ENCODE results near the gene RAPGEF4.
"Not testable (repeated sequence)": the region's sequence is repeated elsewhere in the genome, so short reads cannot be mapped to it uniquely, and the experiment has no call there.

The RAPGEF4 gene

DNA sequence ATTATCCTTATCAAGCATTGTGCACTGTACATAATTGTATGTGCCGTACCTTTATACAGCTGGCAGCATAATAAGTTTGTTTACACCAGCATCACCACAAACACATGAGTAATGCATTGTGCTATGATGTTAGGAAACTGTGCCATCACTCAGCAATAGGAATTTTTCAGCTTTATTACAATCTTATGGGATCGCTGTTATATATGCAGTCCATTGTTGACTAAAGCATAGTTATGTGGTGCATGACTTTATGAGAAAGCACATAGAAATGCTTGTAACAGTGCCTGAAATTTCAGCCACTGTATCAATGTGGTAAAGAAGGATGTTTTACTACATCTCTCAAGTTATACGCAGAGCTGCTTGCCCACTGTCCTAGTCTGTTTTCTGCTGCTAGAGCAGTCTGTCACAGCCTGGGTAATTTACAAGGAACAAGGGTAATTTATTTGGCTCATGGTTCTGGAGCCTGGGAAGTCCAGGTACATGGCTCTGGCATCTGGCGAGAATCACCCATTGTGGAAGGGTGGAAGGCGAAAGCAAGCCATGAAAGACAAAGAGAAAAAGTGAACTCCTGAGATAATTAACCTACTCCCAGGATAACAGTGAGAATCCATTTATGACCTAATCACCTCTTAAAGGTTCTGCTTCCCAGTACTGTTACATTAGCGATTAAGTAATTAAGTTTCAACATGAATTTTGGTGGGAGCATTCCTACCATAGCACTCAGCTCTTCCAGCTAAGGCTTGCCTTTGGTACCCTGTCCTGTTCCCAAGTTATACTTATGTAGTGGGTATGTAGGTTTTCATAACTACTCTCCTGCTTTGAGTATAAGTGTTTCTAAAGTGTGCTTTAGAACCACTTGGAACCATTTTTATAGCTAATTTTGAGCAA lies 344.6 kb downstream of the RAPGEF4 start:
- H3K27ac Mint-ChIP-seq: no peak overlapping the region
- H3K36me3 Mint-ChIP-seq (ENCODE audit: low read depth): peaks cover 2% of the 10 kb centered on the region
- no peak overlapping the region for H3K4me3 Mint-ChIP-seq
- H3K9me3 Mint-ChIP-seq: no peaks in the 10 kb centered on the region
- no peak for DNase-seq (ENCODE audit: low spot score)
- peaks cover 16% of the 10 kb centered on the region for H3K27me3 Mint-ChIP-seq (ENCODE audit: low read depth)
- H3K4me1 Mint-ChIP-seq (ENCODE audit: low read depth): peaks cover 16% of the 10 kb centered on the region

DNA sequence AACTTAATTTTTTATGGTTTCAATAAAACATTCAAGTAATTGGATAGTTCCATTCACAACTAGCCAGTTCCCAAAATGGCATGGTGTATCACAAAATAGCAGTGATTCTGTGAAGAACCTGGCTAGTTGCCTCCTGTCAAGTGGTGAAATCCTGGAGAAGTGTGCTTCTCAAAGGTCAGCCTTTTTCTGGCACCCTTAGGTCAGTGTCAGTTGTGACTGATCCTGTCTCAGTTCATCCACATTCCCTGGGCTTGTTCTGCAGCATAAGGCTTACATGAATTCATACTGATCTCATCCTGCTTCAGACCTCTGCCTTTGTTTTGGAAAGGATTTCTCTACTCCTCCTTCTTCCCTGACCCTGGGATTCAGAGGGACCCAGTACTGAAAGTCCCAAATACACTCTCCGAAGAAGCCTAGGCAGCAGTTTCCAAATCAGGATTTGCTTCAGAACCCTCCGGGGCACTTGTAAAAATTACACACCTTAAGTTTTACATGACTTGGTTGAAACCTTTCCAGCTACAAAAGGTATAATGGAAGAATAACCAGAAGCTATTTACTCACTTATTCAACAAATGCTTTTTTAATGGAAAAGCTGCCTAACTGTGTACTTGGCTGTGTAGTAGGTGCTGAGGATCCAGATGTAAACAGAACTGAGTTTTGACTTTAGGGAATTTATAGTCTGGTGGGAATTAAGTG lies 351.0 kb downstream of the RAPGEF4 start:
- H3K9me3 Mint-ChIP-seq: no peaks in the 10 kb centered on the region
- no peak overlapping the region for H3K27ac Mint-ChIP-seq
- H3K4me1 Mint-ChIP-seq (ENCODE audit: low read depth): no peaks in the 10 kb centered on the region
- DNase-seq (ENCODE audit: low spot score): no peak
- H3K4me3 Mint-ChIP-seq: no peak overlapping the region
- H3K27me3 Mint-ChIP-seq (ENCODE audit: low read depth): peaks cover 8% of the 10 kb centered on the region
- H3K36me3 Mint-ChIP-seq (ENCODE audit: low read depth): peaks cover 2% of the 10 kb centered on the region

DNA sequence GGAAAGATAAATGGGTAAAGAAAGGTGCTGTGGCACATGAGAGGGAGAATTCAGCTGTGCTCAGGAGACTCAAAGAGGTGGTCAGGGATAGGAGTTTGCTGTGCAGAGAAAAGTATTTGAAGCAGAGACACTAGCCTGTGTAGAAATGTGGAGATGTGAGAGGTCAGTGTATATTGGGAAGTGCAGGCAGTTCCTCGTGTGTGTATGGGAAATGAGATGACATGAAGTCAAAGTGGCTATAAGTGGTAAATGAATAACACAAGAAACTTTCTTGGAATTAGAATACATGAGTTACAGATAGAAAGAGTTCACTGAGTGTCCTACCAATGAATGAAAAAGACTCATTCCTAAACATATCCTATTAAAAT lies 351.6 kb downstream of the RAPGEF4 start:
- H3K4me3 Mint-ChIP-seq: no peak overlapping the region
- H3K36me3 Mint-ChIP-seq (ENCODE audit: low read depth): peaks cover 1% of the 10 kb centered on the region
- no peak for DNase-seq (ENCODE audit: low spot score)
- peaks cover 7% of the 10 kb centered on the region for H3K27me3 Mint-ChIP-seq (ENCODE audit: low read depth)
- H3K4me1 Mint-ChIP-seq (ENCODE audit: low read depth): no peaks in the 10 kb centered on the region
- H3K9me3 Mint-ChIP-seq: no peaks in the 10 kb centered on the region
- no peak overlapping the region for H3K27ac Mint-ChIP-seq

DNA sequence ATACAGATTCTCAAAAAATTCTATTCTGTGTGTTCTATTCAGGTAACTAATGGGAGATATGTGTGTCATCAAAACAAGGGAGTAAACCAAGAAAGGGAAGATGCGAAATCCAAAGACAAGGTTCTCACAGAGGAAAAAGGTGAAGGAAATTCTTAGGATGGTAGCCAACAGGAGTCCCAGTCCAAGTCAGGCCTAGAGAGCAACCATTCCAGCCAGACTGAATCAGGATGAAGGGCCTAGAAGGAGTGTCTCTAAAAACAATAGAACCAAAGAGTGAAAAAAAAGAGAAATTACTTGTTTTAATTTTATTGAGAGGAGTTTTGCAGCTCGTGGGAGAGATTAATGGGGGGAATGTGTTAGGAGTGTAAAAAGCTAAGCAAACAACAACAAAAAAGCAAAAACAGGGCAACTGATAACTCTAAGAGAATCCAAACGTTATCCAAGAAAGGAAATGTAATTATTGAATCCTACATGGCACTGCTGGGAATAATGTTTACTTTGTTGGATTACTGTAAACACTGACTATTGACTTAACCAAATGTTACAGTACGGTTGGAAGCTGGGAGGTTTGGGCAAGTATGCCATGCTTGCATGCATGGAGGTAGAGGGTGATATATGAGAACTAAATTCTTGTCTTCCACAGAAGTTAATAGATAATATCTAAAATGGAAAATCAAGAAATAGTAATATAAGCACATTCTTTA lies 352.3 kb downstream of the RAPGEF4 start:
- Mint-ChIP-seq H3K9me3 (no peaks in the 10 kb centered on the region), H3K27ac (no peak overlapping the region), H3K36me3 (ENCODE audit: low read depth) (no peaks in the 10 kb centered on the region), H3K4me1 (ENCODE audit: low read depth) (no peaks in the 10 kb centered on the region), H3K27me3 (ENCODE audit: low read depth) (peaks cover 6% of the 10 kb centered on the region), H3K4me3 (no peak overlapping the region)
- no peak for DNase-seq (ENCODE audit: low spot score)

DNA sequence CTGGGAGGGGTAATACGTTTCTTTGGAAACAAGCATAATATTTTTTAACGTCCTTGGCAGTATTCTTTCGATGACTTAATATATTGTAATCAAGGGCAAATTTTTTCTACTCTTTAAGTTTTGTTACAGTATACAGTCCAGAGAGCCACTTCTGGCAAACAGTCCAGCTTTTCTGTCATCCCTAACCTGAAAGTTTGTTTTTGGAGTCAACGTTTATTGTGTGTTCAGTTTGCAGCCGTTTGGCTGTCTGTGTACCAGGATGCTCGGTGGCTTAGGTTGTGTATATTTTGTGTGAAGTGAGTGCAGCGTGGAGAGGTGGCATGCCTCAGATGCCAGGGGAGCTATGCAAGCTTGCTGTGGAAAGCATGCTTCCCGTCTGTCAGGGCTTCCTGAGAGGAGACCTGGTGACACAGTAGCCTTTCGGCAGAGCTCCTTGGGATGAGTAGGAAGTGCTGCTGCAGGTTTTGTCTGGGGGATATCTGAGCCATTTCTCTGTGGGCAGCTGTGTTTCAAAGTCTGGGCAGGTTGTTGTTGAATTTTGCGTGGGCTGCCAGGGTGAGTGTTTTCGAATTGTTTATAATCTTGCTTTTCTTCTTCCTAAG lies 354.7 kb downstream of the RAPGEF4 start:
- H3K9me3 Mint-ChIP-seq: no peaks in the 10 kb centered on the region
- no peaks in the 10 kb centered on the region for H3K36me3 Mint-ChIP-seq (ENCODE audit: low read depth)
- no peaks in the 10 kb centered on the region for H3K4me1 Mint-ChIP-seq (ENCODE audit: low read depth)
- DNase-seq (ENCODE audit: low spot score): no peak
- H3K4me3 Mint-ChIP-seq: no peak overlapping the region
- H3K27me3 Mint-ChIP-seq (ENCODE audit: low read depth): peaks cover 4% of the 10 kb centered on the region
- no peak overlapping the region for H3K27ac Mint-ChIP-seq

DNA sequence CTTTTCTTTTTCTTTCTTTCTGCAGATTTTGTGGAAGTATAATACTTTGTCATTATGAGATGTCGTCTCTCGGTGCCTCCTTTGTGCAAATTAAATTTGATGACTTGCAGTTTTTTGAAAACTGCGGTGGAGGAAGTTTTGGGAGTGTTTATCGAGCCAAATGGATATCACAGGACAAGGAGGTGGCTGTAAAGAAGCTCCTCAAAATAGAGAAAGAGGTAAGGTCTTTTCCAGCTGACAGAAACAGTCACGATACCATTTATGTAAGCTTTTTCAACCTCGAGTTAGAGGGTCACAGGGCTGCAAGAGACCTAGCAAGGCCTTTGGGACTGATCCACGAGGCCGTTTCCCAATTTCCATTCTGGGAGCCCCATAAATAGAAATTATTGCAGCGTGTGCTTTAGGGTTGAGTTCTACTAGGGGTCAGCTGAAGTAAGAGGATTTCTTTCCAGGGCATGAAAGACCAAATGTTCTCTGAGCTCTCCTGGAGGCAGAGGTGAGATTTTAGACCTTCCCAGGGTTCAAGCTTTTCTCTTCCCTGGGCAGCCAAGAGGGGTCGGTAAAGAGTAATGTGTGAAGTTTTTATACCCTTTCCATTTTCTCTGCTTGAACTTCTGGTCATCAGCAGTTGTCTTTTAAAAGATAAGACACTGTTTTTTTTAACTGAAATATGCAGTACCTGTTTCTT lies 355.5 kb downstream of the RAPGEF4 start:
- no peak overlapping the region for H3K27ac Mint-ChIP-seq
- no peaks in the 10 kb centered on the region for H3K36me3 Mint-ChIP-seq (ENCODE audit: low read depth)
- no peaks in the 10 kb centered on the region for H3K9me3 Mint-ChIP-seq
- no peak for DNase-seq (ENCODE audit: low spot score)
- no peaks in the 10 kb centered on the region for H3K4me1 Mint-ChIP-seq (ENCODE audit: low read depth)
- no peak overlapping the region for H3K4me3 Mint-ChIP-seq
- H3K27me3 Mint-ChIP-seq (ENCODE audit: low read depth): peaks cover 4% of the 10 kb centered on the region

DNA sequence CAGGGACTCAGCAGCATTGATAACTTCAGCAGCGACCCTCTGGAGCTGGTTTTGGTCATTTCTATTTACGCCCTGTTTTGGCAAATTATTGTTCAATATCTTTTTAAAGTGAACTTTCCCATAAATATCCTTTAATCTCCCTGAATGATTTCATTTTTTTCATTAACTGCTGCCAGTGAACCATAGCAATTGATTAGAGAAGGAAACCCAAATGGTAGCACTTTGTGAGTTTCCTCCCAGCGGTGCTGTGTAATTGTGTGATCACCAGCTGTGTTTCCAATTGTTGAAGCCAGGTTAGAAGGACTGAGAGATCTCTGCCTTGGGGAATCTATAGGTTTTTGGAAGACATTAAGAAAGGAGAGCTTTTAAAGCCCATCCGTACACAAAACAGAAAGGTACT lies 356.3 kb downstream of the RAPGEF4 start:
- H3K9me3 Mint-ChIP-seq: no peaks in the 10 kb centered on the region
- no peak overlapping the region for H3K27ac Mint-ChIP-seq
- DNase-seq (ENCODE audit: low spot score): no peak
- H3K4me3 Mint-ChIP-seq: no peak overlapping the region
- H3K27me3 Mint-ChIP-seq (ENCODE audit: low read depth): peaks cover 4% of the 10 kb centered on the region
- H3K4me1 Mint-ChIP-seq (ENCODE audit: low read depth): no peaks in the 10 kb centered on the region
- peaks cover 3% of the 10 kb centered on the region for H3K36me3 Mint-ChIP-seq (ENCODE audit: low read depth)

DNA sequence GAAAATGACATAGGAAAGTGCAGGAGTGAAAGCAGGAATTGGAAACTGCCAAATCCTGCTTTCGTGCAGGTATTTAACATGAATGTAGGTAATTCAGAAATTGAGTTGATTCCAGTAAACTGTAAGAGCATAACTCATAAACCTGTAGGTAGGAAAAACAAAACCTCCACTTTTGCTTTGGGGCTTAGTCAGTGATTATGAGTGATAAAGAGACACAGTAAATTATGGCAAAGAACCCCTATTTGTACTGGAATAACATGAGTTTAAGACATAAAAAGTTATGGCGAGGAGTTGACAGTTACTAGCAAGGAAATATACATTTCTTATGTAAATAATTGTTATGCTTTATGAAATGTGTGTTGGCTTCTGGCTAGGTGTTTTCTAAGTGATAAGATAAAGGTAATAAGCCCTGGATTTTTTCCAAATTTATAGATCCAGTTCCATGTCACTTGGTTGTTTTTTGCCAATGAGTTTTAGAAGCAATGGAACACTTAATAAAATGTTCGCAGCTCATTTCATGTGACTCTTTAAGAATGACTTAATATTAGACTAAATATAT lies 357.3 kb downstream of the RAPGEF4 start:
- Mint-ChIP-seq H3K4me1 (ENCODE audit: low read depth) (no peaks in the 10 kb centered on the region), H3K27me3 (ENCODE audit: low read depth) (peaks cover 1% of the 10 kb centered on the region), H3K36me3 (ENCODE audit: low read depth) (peaks cover 3% of the 10 kb centered on the region), H3K27ac (no peak overlapping the region), H3K4me3 (no peak overlapping the region), H3K9me3 (no peaks in the 10 kb centered on the region)
- DNase-seq (ENCODE audit: low spot score): no peak

DNA sequence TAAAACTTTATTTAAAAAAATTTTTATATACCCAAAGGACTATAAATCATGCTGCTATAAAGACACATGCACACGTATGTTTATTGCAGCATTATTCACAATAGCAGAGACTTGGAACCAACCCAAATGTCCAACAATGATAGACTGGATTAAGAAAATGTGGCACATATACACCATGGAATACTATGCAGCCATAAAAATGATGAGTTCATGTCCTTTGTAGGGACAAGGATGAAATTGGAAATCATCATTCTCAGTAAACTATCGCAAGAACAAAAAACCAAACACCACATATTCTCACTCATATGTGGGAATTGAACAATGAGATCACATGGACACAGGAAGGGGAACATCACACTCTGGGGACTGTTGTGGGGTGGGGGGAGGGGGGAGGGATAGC lies 358.0 kb downstream of the RAPGEF4 start:
- not testable (repeated sequence) for H3K27ac Mint-ChIP-seq; H3K4me1 Mint-ChIP-seq (ENCODE audit: low read depth); H3K4me3 Mint-ChIP-seq; H3K9me3 Mint-ChIP-seq; H3K36me3 Mint-ChIP-seq (ENCODE audit: low read depth); H3K27me3 Mint-ChIP-seq (ENCODE audit: low read depth); DNase-seq (ENCODE audit: low spot score)

DNA sequence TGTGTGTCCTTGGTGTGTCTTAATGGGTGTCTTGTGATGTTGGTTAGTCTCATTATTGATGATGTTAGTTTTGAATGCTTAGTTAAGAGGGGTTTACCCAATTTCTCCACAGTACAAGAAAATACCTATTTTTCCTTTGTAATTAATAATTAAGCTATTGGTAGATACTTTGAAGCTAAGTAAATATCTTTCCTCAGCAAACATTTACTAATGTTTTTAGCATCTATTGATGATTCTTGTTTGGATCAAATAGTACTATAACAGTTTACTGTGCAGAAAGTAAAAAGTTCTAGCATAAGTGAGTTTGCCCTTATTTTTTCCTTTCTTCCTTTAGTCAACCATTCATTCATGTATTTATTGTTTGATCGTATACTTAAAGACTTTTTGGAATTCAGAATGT lies 359.1 kb downstream of the RAPGEF4 start:
- Mint-ChIP-seq H3K9me3 (no peaks in the 10 kb centered on the region), H3K4me1 (ENCODE audit: low read depth) (peaks cover 4% of the 10 kb centered on the region), H3K27me3 (ENCODE audit: low read depth) (no peaks in the 10 kb centered on the region), H3K27ac (no peak overlapping the region), H3K4me3 (no peak overlapping the region), H3K36me3 (ENCODE audit: low read depth) (peaks cover 6% of the 10 kb centered on the region)
- no peak for DNase-seq (ENCODE audit: low spot score)

DNA sequence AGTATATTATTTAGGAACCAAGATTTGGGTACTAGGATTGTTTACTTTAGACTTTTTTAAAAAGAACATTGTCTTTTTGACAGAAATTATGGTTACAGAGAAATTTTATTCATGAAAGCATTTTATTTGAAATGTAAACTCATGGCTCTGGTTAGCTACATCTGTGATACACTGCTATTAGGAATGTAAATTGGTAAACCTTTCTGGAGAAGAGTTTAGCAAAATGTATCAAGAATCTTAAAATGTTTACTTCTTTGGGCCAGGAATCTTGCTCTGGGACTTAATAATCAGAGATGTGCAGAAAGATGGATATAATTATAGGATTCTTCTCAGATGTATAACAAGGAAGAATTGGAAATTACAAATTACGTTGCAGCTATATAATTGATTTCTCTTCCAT lies 359.7 kb downstream of the RAPGEF4 start:
- H3K4me1 Mint-ChIP-seq (ENCODE audit: low read depth): peaks cover 5% of the 10 kb centered on the region
- peaks cover 6% of the 10 kb centered on the region for H3K36me3 Mint-ChIP-seq (ENCODE audit: low read depth)
- H3K27ac Mint-ChIP-seq: no peak overlapping the region
- DNase-seq (ENCODE audit: low spot score): no peak
- H3K27me3 Mint-ChIP-seq (ENCODE audit: low read depth): no peaks in the 10 kb centered on the region
- H3K4me3 Mint-ChIP-seq: no peak overlapping the region
- H3K9me3 Mint-ChIP-seq: no peaks in the 10 kb centered on the region

DNA sequence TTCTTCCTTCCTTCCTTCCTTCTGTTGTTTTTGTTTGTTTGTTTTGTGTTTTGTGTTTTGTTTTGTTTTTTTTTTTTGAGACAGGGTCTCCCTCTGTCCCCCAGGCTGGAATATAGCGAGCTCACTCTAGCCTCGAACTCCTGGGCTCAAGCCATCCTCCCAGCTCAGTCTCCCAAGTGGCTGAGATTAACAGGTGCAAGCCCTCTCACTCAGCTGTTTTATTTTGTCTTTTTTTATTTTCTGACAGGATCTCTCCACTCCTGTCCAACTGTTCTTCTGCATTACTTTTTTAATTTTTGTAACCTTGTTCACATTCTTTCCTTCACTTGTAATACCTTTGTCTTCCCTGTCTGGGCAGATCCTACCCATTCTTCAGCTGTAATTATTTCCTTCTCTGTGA lies 363.6 kb downstream of the RAPGEF4 start:
- Mint-ChIP-seq H3K27ac (peak overlapping the region; percentile 22), H3K4me3 (no peak overlapping the region)

DNA sequence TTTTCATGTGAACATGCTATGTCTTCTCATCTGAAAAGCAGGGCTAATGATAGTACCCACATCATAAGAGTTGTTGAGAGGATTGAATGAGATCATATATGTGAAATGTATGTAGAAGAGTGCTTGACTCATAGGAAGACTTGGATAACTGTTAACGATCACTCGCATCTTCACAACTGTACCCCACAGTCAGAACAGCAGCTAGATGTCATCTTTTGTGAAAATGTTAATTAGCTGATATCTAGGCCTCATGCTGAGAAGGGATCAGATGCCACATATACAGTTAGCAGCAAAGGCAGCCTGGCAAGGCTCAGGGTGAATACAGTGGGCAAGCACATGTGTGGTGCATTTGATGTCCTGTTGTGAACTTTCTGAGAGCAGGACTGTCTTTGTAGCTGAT lies 364.2 kb downstream of the RAPGEF4 start:
- Mint-ChIP-seq H3K9me3 (no peaks in the 10 kb centered on the region), H3K27me3 (ENCODE audit: low read depth) (no peaks in the 10 kb centered on the region), H3K27ac (no peak overlapping the region), H3K4me1 (ENCODE audit: low read depth) (peaks cover 28% of the 10 kb centered on the region), H3K36me3 (ENCODE audit: low read depth) (peaks cover 6% of the 10 kb centered on the region), H3K4me3 (no peak overlapping the region)
- DNase-seq (ENCODE audit: low spot score): peak; percentile 20

More for the DNA sequence above, 363.6 kb downstream of the RAPGEF4 start:
- Mint-ChIP-seq H3K27me3 (ENCODE audit: low read depth) (no peaks in the 10 kb centered on the region), H3K4me1 (ENCODE audit: low read depth) (peaks cover 27% of the 10 kb centered on the region), H3K9me3 (no peaks in the 10 kb centered on the region), H3K36me3 (ENCODE audit: low read depth) (peaks cover 6% of the 10 kb centered on the region)
- no peak for DNase-seq (ENCODE audit: low spot score)

Data from T-helper 2 cell treated with Interferon-gamma antibody and Interleukin-4, amounts not matched to agents 5 μg/mL and 100 μg/mL, for 36 hours (primary cell).